Measurements from ENCODE around the gene TNRC6C.

TNRC6C gene

GRCh38 chr17:77995146-77995852, 36.8 kb downstream of the TNRC6C start:
- Histone ChIP-seq H3K36me3 (peaks cover 4% of the 10 kb centered on the region), H3K9me3 (no peaks in the 10 kb centered on the region), H3K4me1 (peaks cover 21% of the 10 kb centered on the region), H3K27me3 (no peaks in the 10 kb centered on the region), H3K4me3 (ENCODE audit: low read depth, low read length) (no peak overlapping the region)
- peak; percentile 40 for DNase-seq
- TF ChIP-seq CTCF (IDR thresholded peaks at IDR 0.05; ENCODE audit: low read depth, low read length), result no peak

GRCh38 chr17:77996256-77996655, 37.8 kb downstream of the TNRC6C start:
- no peaks in the 10 kb centered on the region for H3K27me3 ChIP-seq
- TF ChIP-seq CTCF (IDR thresholded peaks at IDR 0.05; ENCODE audit: low read depth, low read length), result no peak
- H3K36me3 ChIP-seq, result peaks cover 4% of the 10 kb centered on the region

GRCh38 chr17:77999413-78000173, 41.1 kb downstream of the TNRC6C start:
- H3K4me3 ChIP-seq (ENCODE audit: low read depth, low read length), result no peak overlapping the region
- H3K4me1 ChIP-seq, result peaks cover 26% of the 10 kb centered on the region
- peaks cover 4% of the 10 kb centered on the region for H3K36me3 ChIP-seq
- no peak for DNase-seq
- H3K27me3 ChIP-seq, result no peaks in the 10 kb centered on the region
- no peaks in the 10 kb centered on the region; the same call in 1 of the 2 replicates for H3K9me3 ChIP-seq
- no peak for TF ChIP-seq CTCF (IDR thresholded peaks at IDR 0.05; ENCODE audit: low read depth, low read length)

More at GRCh38 chr17:77996256-77996655, 37.8 kb downstream of the TNRC6C start:
- H3K9me3 ChIP-seq, result no peaks in the 10 kb centered on the region
- DNase-seq, result no peak
- no peak overlapping the region for H3K4me3 ChIP-seq (ENCODE audit: low read depth, low read length)
- H3K4me1 ChIP-seq, result peaks cover 28% of the 10 kb centered on the region

DNA sequence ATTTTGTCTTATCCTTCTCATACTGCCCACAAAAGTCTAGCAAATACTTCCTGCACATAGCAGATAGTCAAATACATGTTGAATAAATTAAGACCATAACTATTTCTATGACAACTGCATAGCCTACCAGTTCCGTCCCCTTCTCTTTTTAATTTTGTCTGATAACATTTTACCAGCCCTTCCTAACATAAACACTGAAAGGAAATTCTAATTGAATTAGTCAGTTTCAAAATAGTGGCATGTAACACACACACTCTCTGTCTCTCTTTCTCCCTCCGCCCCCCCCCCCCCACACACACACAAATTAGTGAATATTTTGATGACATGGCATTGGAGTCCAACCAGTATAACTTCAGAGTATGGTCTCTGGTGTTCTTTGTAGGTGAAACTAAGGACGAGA, 41.8 kb downstream of the TNRC6C start:
- peaks cover under 1% of the 10 kb centered on the region for H3K36me3 ChIP-seq
- H3K4me1 ChIP-seq, result peaks cover 21% of the 10 kb centered on the region
- no peak for DNase-seq

GRCh38 chr17:78001182-78001581, 42.7 kb downstream of the TNRC6C start:
- peaks cover 17% of the 10 kb centered on the region for H3K4me1 ChIP-seq
- no peak for DNase-seq
- no peaks in the 10 kb centered on the region; the same call in 1 of the 2 replicates for H3K36me3 ChIP-seq
- no peak for TF ChIP-seq CTCF (IDR thresholded peaks at IDR 0.05; ENCODE audit: low read depth, low read length)
- no peaks in the 10 kb centered on the region for H3K27me3 ChIP-seq
- no peak overlapping the region for H3K4me3 ChIP-seq (ENCODE audit: low read depth, low read length)
- no peaks in the 10 kb centered on the region; the same call in 1 of the 2 replicates for H3K9me3 ChIP-seq

More for the DNA sequence above, 41.8 kb downstream of the TNRC6C start:
- Histone ChIP-seq H3K4me3 (ENCODE audit: low read depth, low read length) (no peak overlapping the region), H3K27me3 (no peaks in the 10 kb centered on the region), H3K9me3 (no peaks in the 10 kb centered on the region; the same call in 1 of the 2 replicates)
- no peak for TF ChIP-seq CTCF (IDR thresholded peaks at IDR 0.05; ENCODE audit: low read depth, low read length)

GRCh38 chr17:78001612-78002011, 43.1 kb downstream of the TNRC6C start:
- no peak for TF ChIP-seq CTCF (IDR thresholded peaks at IDR 0.05; ENCODE audit: low read depth, low read length)
- DNase-seq, result no peak
- Histone ChIP-seq H3K4me1 (peaks cover 17% of the 10 kb centered on the region), H3K9me3 (no peaks in the 10 kb centered on the region; the same call in 1 of the 2 replicates), H3K4me3 (ENCODE audit: low read depth, low read length) (no peak overlapping the region), H3K36me3 (no peaks in the 10 kb centered on the region; the same call in 1 of the 2 replicates), H3K27me3 (no peaks in the 10 kb centered on the region)
